GM21515 (cell line): ENCODE results near the gene PSTPIP1.

Source experiments
- ATAC-seq: cut with Tn5 transposase; IDR thresholded peaks from one replicate; pipeline ENCODE4 v1.9.1; 2021; ENCODE audit not compliant: unreplicated experiment

PSTPIP1 gene

GRCh38 chr15:77030048-77030927 lies 35.4 kb downstream of the PSTPIP1 start:
- ATAC-seq = no peak

GRCh38 chr15:77030928-77031375 lies 36.0 kb downstream of the PSTPIP1 start:
- no peak for ATAC-seq

GRCh38 chr15:77031376-77032050 lies 36.6 kb downstream of the PSTPIP1 start:
- no peak for ATAC-seq

- ATAC-seq = no peak
These were observed 37.2 kb downstream of the PSTPIP1 start for GRCh38 chr15:77032052-77032646.

GRCh38 chr15:77032647-77033416 lies 37.9 kb downstream of the PSTPIP1 start:
- ATAC-seq = no peak

GRCh38 chr15:77033417-77033728 lies 38.4 kb downstream of the PSTPIP1 start:
- ATAC-seq = no peak

- ATAC-seq = no peak
These were observed 39.1 kb downstream of the PSTPIP1 start for GRCh38 chr15:77033729-77034671.

GRCh38 chr15:77034695-77035489 lies 40.0 kb downstream of the PSTPIP1 start:
- ATAC-seq = no peak

- no peak for ATAC-seq
These were observed 40.7 kb downstream of the PSTPIP1 start for GRCh38 chr15:77035584-77035983.

GRCh38 chr15:77035999-77036471 lies 41.1 kb downstream of the PSTPIP1 start:
- no peak for ATAC-seq

GRCh38 chr15:77036537-77037387 lies 41.8 kb downstream of the PSTPIP1 start:
- no peak for ATAC-seq

GRCh38 chr15:77037388-77038209 lies 42.7 kb downstream of the PSTPIP1 start:
- ATAC-seq = no peak

- no peak for ATAC-seq
These were observed 43.6 kb downstream of the PSTPIP1 start for GRCh38 chr15:77038312-77039216.

- no peak for ATAC-seq
These were observed 44.2 kb downstream of the PSTPIP1 start for GRCh38 chr15:77039217-77039533.

GRCh38 chr15:77039848-77040247 lies 44.9 kb downstream of the PSTPIP1 start:
- no peak for ATAC-seq

- ATAC-seq = no peak
These were observed 45.7 kb downstream of the PSTPIP1 start for GRCh38 chr15:77040673-77041072.
